ENCODE data around the gene TRIM15. TPM values are rescaled to one million over a fixed set of nuclear protein-coding genes. Genes with fewer than 3 reads are reported as not detected.

Gene TRIM15
- polyA plus RNA-seq, 1 experiment: not detected

GRCh38 chr6:30145818-30146217, 17.5 kb upstream of the TRIM15 start:
- DNase-seq (ENCODE audit: low read depth): no peak
- H3K36me3 ChIP-seq (ENCODE audit: control insufficient read depth, insufficient read depth, low read length): no peaks in the 10 kb centered on the region
- ChIA-PET POLR2A (no interaction called here), CTCF (interaction anchor here (1.0 to 3.4 kb wide), 2 partner anchors 12 to 14 kb away, joined by 3 to 21 read pairs; no protein-coding TSS in a partner anchor)
- H3K27me3 ChIP-seq (ENCODE audit: control insufficient read depth, insufficient read depth, low read length): peaks cover 12% of the 10 kb centered on the region
- H3K4me3 ChIP-seq (ENCODE audit: low read depth, low read length): no peak overlapping the region
- no peak for TF ChIP-seq CTCF (IDR thresholded peaks at IDR 0.05; ENCODE audit: insufficient read depth, low read depth, low read length)

DNA sequence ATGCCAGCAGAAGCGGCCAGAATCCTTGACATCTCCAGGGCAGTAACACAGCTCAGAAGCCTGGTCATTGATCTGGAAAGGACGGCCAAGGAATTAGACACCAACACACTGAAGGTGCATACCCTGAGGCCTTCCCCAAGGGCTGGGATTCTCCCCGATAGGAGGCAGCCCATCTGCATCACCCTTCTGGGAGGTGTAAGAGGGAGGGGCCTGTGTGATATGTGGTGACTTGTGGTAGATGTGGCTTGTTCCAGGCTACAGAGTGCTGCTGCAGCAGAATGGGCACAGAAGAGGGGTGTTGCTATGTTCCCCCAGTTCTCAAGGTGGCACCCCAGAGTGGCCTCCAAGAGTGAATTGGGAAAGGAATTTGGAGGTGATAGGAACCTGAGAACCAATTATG, 16.2 kb upstream of the TRIM15 start:
- Histone ChIP-seq H3K36me3 (ENCODE audit: control insufficient read depth, insufficient read depth, low read length) (no peaks in the 10 kb centered on the region), H3K27me3 (ENCODE audit: control insufficient read depth, insufficient read depth, low read length) (peaks cover 10% of the 10 kb centered on the region), H3K4me3 (ENCODE audit: low read depth, low read length) (no peak overlapping the region)
- ChIA-PET POLR2A (no interaction called here), CTCF (interaction anchor here (2.8 kb wide), 1 partner anchor 16 kb away, joined by 15 read pairs; no protein-coding TSS in a partner anchor)
- no peak for DNase-seq (ENCODE audit: low read depth)
- no peak for TF ChIP-seq CTCF (IDR thresholded peaks at IDR 0.05; ENCODE audit: insufficient read depth, low read depth, low read length)

GRCh38 chr6:30149234-30149633, 14.1 kb upstream of the TRIM15 start:
- POLR2A ChIA-PET: no interaction called here
- H3K27me3 ChIP-seq (ENCODE audit: control insufficient read depth, insufficient read depth, low read length): peaks cover 5% of the 10 kb centered on the region
- no peaks in the 10 kb centered on the region for H3K36me3 ChIP-seq (ENCODE audit: control insufficient read depth, insufficient read depth, low read length)
- no peak for DNase-seq (ENCODE audit: low read depth)
- no peak for TF ChIP-seq CTCF (IDR thresholded peaks at IDR 0.05; ENCODE audit: insufficient read depth, low read depth, low read length)
- CTCF ChIA-PET: interaction anchor here (2.8 kb wide), 1 partner anchor 18 kb away, joined by 15 read pairs; no protein-coding TSS in a partner anchor
- no peak overlapping the region for H3K4me3 ChIP-seq (ENCODE audit: low read depth, low read length)

DNA sequence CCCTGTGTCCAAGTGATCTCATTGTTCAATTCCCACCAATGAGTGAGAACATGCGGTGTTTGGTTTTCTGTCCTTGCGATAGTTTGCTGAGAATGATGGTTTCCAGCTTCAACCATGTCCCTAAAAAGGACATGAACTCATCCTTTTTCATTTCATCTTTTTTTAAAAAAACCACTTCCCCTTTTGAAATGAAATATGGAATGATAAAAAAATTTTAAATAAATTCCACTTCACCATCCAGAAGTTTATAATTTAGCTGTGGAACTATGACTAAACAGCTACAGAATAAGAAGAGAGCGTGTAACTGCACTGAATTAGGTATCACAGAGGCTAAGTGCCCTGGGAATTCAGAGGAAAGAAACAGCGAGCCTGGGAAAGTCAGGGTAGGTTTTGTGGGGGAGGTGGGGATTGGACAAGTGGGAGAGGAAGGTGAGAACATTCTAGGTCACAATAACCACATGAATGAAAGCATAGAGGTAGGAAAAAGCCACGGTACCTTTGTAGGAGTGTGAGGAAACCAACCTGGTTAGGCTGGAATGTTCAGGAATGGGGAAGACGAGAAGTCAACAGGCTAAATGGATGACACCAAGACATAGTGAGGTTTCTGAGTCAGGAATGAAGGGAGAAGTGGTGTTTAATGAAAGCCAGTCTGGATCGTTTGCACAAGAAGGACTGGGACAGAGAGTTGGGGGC, 13.3 kb upstream of the TRIM15 start:
- Histone ChIP-seq H3K27me3 (ENCODE audit: control insufficient read depth, insufficient read depth, low read length) (no peaks in the 10 kb centered on the region; the same call in none of the 2 replicates), H3K36me3 (ENCODE audit: control insufficient read depth, insufficient read depth, low read length) (no peaks in the 10 kb centered on the region), H3K4me3 (ENCODE audit: low read depth, low read length) (no peak overlapping the region)
- ChIA-PET POLR2A (no interaction called here), CTCF (interaction anchor here (0.9 kb wide), 1 partner anchor 19 kb away, joined by 4 read pairs; no protein-coding TSS in a partner anchor)
- no peak for TF ChIP-seq CTCF (IDR thresholded peaks at IDR 0.05; ENCODE audit: insufficient read depth, low read depth, low read length)
- DNase-seq (ENCODE audit: low read depth): no peak

DNA sequence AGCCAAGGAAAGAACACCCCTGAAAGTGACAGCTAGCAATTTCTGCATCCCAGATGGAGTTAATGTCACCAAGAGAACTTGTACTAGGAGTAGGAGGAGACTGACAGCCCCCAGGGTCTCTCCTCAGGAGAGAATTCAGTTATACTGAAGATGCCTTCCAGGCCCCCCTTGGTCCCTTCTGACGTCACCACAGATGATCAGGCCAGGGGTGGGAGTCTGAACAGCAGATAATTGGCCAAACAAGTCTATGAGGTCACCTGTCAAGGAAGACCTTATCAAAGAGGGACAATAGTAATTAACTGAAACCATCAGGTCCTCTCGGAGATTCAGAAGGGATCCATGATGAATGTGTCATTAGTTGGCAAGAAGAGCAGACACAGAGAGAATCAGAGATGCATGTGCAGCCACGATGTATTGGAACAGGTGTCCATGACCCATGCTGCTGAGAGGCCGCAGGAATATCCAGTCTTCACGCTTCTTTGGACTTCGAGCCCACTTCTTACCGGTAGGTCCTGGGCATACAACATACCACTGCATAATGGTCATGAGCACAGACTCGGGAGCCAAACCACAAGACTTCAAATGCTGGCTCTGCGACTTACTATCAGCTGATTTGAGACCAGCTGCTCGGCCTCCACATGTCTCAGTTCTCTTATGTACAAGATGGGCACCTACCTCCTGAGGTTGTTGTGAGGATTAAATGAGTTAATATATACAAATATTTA, 12.5 kb upstream of the TRIM15 start:
- POLR2A ChIA-PET: no interaction called here
- H3K4me3 ChIP-seq (ENCODE audit: low read depth, low read length): no peak overlapping the region
- no peaks in the 10 kb centered on the region; the same call in none of the 2 replicates for H3K27me3 ChIP-seq (ENCODE audit: control insufficient read depth, insufficient read depth, low read length)
- H3K36me3 ChIP-seq (ENCODE audit: control insufficient read depth, insufficient read depth, low read length): no peaks in the 10 kb centered on the region
- CTCF ChIA-PET: interaction anchor here (0.7 to 5.6 kb wide), 4 partner anchors 20 to 47 kb away, joined by 3 to 39 read pairs (median 7); no protein-coding TSS in a partner anchor
- no peak for DNase-seq (ENCODE audit: low read depth)
- TF ChIP-seq CTCF (IDR thresholded peaks at IDR 0.05; ENCODE audit: insufficient read depth, low read depth, low read length): no peak
